HTR-8/SVneo (cell line): ENCODE data around the gene NPHP4.

Experiments
- DNase-seq: peaks from one replicate; pipeline ENCODE4 v3.0.0; 2011; ENCODE audit warnings: low spot score, mixed read lengths; ENCODE audit not compliant: insufficient read length
- FAIRE-seq: peaks from 2 replicates; lab custom pipeline; 2011; peaks lifted over from hg19 to GRCh38; lab: Jason Lieb, UNC

Gene NPHP4

DNA sequence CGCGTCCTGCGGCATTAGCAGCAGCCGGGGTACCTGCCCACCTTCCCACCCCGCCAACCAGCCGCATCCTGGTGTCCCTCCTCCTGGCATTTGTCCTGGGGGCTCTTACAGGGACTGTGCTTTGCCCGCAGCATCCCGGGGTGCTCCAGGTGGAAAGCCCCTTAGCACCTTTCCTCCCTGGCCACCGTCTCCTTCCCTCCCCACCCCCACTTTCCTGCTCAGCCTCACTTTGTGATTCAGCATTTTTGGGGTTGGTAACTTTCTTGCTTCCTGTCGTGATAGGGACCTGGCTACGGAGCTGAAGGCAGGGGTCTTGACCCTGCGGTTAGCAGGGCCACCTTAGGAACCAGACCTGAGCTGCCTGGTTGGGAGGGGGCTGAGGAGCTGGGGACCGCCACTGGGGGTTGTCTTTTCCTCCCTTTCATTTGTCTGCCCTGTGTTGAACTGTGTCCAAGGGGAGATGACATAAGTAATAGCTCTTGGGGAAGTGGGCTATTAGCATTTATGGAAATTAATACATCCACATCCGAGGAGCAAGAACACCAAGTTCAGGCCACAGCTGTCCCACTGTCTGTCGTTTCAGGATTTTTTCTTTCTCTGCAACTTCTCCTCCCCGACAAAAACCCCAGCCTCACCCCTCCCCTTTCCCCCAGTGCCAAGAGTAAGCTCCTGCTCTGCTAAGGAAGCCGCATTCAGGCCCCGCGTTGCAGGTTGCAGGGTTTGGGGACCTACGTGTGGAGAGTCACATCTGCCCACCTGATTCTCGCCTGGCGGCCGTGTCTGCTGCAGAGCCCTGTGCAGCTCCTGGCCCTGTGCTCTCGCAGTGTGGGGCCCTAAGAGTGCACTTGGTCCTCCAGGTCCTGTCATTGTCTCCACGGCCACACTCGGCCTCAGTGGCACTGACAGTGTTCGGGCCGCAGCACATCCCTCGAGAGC lies 1.6 kb upstream of the NPHP4 start:
- DNase-seq: no peak
- FAIRE-seq: no peak

DNA sequence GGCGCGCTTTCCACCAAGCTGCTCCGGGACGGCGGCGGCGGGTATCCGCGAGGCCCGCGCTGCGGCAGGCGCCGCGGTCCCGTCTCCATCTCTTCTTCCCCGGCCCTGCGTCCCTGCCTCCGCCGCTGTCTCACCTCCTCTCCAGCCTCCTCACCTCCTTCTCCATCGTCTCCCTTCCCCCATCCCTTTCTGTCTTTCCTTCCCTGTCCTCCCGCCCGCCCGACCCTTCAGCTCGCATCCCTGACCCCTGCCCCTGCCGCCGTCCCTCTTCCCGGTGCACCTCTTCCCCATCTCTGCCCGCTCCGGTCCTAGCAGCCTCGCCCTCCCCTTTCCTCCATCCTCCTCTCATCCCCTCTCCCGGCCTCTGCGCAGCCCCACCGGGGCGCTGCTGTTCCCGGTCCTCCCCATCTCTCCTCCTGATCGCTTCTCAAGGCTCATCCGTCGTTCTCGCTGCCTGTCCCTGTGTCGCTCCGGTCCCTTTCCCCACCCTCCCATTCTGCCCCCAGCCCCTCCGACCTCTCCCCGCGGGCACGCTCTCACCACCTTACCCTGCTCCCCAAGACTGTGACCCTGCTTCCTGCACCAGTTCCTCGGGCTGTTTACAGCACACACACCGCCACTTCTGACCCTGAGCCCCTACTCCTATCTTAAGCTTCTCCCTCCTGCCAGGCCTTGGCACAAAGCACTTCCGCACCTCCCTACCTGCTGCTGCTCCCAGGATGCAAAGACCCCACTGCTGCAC lies 760 bp upstream of the NPHP4 start:
- DNase-seq: no peak
- FAIRE-seq: no peak

DNA sequence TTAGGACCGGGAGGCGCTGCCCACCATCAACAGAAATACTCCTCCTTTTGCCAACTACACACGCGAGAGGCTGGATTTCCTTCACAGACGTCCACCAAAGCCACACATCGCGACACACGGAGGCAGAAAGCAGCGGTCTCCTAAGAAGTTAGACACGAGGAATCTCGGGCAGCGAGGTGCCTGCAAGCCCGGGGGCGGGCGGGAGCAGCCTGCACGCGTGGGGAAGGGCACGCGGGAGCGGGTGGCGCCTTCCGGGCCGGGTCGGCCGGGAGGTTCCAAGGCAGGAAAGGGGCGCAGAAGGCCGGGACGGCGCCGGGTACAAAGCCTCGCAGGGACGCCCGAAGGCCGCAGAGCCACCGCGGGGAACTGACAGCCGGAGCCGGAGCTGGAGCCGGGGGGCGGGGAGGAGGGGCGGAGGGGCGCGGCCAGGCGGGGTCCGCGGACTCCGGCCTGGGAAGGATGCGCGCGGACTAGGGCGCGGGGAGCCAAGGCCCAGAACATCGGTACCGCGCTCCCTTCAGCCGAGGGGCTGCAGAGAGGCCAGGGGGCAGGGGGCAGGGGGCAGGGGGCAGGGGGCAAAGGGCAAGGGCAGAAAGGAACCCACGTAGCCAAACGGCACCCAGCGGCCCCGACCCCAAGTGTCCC lies 722 bp downstream of the NPHP4 start:
- FAIRE-seq (no peak), DNase-seq (no peak)

DNA sequence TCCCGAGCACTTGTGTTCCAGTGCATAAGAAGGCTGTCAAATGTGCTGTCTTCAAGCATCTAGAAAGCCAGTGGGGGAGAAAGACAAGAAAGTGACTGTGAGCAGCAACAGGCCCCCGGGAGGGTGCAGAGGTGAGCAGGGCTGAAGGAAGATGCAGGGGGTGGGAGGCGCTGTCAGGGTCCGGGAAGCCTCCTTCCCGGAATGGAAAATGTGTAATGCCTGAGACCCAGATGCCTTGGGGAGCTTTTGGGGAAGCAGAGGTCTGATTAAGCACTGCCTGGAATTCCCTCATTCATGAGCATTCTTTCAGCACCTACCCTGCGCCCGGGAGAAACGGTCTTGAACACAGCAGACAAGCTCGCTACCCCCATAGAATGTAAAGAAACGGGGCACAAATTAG lies 1.3 kb downstream of the NPHP4 start:
- FAIRE-seq (no peak), DNase-seq (no peak)

DNA sequence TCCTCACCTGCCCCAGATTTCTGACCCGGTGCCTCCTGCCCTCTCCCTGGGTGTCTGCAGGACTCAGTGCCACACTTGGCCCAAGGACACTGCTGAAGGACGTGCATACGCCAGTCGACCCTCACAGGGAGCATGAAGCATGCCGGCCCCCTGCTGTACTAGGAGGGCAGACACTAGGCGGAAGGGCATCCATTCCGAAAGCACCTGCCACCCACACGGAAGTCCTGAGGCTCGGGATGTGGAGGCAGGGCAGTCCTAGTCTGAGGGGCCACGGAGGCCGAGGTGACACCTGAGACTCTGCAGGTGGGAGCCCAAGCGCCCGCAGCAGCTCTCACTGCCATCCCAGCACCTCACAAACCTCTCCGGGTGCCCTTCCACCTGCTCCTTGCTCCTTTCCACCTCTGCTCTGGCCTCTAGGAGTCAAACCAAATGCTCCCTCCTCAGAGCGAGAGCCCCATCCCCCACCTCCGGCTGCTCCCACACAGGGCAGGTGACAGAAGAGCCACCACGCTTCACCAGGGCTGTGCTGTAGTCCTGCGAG lies 2.4 kb downstream of the NPHP4 start:
- no peak for DNase-seq
- FAIRE-seq: no peak

DNA sequence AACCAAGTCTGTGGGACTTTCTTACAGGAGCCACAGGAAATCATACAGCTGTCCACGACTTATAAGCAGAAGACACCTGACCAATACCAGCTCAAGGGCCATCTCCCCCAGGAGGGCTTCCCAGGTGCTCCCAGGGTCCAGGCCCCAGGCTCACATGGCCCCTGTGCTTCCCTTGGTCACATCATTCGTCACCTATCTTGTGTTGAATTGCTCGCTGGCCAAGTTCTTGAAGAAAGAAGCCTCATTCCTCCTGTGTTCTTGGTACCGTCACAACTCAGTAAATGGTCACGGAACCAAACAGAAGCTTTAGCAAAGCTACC lies 3.0 kb downstream of the NPHP4 start:
- no peak for FAIRE-seq
- DNase-seq: no peak

DNA sequence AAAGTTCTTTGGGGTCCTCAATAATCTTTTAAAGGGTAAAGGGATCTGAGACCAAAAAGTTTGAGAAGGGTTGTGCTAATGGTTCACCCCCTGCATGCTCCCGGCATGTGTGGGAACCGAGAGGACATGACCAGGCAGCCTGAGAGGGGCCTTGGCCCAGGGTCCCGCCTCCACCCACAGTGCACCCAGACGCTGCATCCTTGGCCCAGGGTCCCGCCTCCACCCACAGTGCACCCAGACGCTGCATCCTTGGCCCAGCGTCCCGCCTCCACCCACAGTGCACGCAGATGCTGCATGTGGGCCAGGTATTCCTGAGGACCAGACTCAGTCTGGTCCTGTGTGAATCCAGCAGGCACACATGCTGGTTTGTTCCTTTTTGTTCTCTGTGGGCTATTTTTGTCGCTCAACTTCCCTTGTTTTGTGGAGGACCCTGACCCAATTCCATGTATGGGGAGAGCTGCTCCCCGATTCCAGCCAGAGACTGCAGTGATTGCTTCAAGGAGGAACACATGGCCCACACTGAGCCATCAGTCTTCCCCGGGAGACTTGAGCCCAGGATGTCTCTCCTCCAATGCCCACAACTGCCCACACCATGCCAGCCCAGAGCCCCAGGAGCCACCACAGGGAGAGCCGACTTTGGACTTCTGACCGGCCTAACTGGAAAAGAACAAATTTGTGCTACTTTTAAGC lies 3.5 kb downstream of the NPHP4 start:
- FAIRE-seq (no peak), DNase-seq (no peak)

DNA sequence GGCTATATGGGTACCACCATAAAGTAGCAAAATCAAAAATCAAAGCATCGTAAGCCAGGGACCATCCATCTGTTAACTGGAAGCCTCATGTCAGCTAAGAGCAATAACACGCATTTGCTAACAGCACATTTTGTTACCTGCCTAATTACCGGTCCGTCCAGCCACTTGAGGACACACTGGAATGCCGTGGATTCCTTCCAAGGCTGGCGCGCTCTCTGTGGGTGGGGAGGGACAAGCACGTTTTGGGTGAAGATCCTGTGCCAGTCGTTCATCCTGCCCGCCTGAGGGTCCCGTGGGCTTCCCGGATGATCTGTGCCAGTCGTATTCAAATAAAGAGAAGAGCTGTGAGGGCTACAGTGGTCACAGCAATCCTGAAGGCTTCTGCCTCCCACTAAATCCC lies 6.2 kb downstream of the NPHP4 start:
- DNase-seq (no peak), FAIRE-seq (no peak)

DNA sequence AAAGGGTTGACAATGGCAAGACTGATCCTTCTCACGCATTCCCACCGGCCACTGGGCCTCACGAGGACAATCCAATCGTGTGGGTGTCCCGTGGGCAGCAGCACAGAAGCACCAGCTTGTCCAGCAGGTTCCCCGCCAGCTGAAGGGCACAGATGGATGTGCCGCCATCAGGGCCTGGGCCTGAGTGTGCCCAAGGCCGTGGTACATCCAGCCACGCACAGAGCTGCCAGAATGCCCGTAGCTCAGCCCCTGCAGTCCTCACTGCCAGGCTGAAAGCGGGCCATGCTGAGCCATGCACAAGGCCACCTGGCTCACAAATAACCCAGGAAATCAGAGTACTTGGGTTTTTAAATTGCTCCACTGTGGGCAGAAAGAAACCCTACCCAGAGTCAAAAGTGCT lies 7.0 kb downstream of the NPHP4 start:
- DNase-seq: no peak
- no peak for FAIRE-seq

DNA sequence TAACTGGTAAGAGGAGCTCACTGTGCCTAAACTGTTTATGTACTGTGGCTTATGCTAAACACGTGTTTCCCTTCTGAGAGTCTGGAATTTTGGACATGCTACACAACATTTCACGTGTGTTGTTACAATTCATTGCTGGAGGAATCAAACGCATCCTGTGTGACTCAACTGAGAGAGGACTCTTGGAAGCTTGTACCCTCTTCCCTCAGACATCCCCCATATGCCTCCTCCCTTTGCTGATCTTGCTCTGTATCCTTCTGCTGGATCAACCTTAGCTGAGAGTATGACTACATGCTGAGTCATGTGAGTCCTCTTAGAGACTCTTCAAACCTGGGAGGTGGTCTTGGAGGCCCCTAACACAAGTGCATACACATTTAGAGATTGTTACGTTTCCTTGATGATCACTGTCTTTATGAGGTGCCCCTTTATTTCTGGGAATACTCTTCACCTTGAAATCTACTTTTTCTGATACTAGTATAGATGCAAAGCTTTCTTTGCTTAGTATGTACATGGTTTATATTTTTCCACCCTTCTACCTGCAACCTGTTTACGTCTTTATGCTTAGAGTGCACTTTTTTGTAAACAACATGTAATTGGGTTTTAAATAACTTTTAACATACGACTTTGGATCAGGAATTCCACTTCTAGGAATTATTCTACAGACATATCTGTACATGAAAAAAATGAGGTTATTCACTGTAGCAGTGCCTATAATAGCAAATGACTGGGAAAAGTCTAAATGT lies 8.7 kb downstream of the NPHP4 start:
- DNase-seq (no peak), FAIRE-seq (no peak)

DNA sequence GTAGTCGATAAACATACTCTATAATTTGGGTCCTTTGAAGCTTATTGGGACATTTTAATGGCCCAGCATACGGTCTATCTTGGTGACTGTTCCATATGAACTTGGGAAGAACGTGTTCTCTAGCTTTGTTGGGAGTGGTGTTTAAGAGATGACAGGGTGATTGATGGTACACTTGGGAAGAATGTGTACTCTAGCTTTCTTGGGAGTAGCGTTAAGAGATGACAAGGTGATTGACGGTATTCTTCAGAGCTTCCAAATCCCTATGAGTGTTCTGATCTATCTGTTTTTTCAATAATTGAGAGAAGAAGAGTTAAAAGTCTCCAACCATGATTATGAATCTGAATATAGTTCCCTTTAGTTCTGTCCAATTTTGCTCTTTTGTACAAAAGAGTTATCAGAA lies 9.4 kb downstream of the NPHP4 start:
- FAIRE-seq: no peak

DNA sequence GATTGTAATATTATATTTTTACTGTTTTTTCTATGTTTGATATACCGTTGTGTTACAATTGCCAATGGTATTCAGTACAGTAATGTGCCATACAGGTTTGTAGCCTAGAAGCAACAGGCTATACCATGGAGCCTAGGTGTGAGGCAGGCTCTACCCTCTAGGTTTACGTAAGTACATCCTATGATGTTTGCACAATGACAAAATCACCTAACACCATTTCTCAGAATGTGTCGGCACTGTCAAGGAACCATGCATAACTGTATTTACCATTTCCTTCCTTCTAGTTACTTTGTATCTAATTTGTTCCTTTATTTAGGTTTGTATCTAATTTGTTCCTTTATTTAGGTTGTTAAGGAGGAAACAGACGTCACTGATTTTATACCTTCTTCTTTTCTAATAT lies 9.9 kb downstream of the NPHP4 start:
- no peak for DNase-seq
- no peak for FAIRE-seq

More for the DNA sequence above, 9.4 kb downstream of the NPHP4 start:
- no peak for DNase-seq

DNA sequence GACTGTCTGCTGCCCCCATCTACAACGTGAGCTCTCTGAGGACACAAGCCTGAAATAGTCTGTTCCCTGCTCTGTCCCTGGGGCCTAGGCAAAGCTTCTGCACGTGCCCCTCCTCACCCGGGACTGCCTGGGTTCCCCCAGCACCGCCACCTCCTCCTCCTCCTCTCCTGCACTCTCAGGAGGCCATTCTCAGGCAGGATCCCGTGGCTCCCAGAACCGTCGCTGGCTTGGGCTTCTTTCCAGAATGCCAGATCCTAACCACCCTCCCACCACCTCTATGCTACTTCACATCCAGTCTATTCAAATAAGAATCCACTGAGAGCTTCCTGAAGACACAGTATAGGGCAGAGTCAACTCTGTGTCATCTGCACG lies 11.2 kb downstream of the NPHP4 start:
- DNase-seq: no peak
- no peak for FAIRE-seq

DNA sequence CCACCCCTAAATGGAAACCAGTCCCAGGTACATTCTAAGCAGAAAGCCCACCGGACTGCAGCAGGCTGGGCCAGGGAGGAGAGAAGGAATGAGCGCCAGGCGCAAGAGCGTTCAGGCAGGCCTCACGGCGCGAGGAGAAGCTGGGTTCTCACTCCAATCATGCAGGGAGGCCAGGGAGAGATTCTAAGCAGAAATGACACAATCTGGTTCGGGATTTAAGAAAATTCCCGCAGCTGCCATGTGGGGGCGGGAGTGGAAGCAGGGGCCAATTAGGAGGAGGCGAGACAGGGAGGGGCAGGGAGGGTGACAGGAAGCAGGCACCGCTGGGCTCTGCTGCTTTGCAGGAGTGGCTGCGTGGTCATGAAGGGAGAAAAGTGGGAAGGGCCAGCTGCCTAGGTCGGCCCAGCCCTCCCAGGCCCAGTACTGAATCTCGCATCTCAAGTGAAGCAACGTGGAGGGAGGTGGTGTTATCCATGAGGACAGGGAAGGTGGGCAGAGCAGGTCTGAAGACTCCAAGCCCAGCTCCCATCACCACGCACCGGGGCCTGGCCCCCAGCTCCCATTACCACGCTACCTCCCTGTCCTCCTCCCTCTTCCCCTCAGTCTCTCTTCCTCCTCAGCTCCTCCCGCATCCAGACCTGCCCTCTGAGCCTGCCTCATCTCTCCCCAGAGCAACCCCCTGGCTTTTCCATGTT lies 11.8 kb downstream of the NPHP4 start:
- no peak for DNase-seq
- no peak for FAIRE-seq

DNA sequence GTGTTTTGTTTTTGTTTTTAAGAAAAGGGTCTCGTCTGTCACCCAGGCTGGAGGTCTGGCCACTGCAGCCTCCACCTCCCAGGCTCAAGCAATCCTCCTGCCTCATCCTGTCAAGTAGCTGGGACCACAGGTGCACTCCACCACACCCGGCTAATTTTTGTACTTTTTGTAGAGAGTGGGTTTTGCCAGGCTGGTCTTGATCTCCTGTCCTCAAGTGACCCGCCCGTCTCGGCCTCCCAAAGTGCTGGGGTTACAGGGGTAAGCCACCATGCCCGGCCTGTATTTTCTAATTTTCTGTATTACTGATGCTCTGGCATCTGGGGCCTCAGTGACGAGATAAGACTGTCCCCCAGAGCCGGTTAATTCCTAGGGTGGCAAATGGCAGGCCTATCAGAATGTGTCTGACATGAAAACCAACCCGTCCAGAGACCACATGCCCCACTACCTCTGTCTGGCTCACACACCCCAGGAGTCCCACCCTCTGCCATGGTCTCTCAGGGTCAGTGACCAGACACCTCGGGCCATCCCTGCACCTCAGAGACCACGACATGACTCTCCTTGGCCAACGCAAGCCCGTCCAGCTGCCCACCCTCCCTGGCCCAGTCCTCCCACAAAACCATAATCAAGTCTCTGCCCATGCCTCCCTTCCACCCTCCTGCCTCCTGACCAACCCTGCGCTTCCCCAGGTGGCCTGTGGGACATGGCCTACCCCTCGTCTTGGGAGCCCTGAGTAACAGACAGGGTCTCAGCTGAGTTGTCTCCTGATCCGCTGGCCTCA lies 12.5 kb downstream of the NPHP4 start:
- DNase-seq (no peak), FAIRE-seq (no peak)

DNA sequence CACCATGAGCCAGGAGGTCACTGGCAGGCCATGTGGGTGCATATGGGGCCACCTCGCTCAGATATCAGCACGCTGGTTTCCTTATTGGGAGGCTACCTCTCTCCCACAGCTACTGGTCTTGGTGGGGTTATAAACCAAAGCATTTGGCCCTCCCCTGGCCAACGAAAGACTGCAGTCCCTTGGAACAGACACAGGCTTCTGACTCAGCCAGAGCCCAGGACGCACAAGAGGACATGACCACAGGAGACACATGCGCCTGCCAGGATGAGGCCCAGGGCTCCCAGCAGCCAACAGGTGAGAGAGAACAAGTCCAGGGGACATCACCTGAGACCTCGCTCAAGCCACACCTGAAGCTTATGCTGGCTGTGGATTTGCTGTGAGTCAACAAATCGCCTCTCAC lies 13.8 kb downstream of the NPHP4 start:
- FAIRE-seq: no peak

DNA sequence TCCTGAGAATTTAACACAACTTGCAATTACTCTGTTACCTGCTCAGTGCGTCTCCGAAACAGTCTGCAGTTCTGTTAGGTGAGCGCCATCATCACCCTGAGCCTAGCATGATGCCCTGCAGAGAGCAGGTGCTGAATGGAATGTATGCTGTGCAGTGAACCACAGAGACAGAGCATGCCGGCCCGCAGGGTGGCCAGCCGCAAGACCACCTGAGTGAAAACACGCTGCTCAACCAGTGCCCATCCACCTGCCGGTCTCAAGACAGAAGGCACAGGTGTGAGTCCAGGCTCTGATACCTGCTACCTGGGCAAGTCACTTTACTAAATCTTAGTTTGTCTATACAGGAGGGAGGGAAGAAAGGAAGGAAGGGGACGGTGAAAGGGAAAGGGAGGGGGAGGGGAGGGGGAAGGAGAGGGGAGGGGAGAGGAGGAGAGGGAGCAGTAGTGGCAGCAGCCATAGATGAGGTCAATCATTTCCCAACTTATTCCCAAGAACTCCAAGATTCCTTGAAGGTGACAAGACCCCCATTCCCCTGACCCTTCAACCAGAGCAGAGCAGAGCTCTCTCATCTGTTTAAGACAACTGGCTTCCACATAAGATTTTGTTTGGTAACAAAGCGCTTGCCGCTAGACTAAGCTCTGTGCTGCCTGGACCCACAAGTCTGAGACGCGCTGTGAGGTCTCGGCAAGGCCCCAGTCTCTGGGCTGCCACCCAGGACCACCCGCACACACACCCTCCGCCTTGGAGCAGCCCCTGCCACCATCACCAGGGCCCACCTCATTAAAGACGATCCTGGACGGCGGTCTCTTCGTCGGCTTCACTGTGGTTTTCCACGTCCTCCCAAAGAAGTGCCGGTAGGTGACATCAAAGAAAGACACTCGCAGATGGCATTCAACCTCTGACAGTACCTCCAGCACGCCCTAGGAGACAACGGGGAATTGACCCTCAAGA lies 14.5 kb downstream of the NPHP4 start:
- DNase-seq (no peak), FAIRE-seq (no peak)

More for the DNA sequence above, 13.8 kb downstream of the NPHP4 start:
- DNase-seq: no peak
